ENCODE measurements around the gene FCN3.

Gene FCN3

GRCh38 chr1:27336756-27337155, 37.9 kb downstream of the FCN3 start:
- no peak for DNase-seq

- DNase-seq = no peak
Observed at GRCh38 chr1:27335506-27336422, 38.9 kb downstream of the FCN3 start.

- no peak for DNase-seq
Observed at GRCh38 chr1:27333717-27334279, 40.8 kb downstream of the FCN3 start.

- peak; percentile 36 for DNase-seq
Observed at GRCh38 chr1:27332536-27333281, 41.9 kb downstream of the FCN3 start.

- no peak for DNase-seq
Observed at GRCh38 chr1:27331922-27332321, 42.7 kb downstream of the FCN3 start.

GRCh38 chr1:27331426-27331825, 43.2 kb downstream of the FCN3 start:
- DNase-seq = no peak

GRCh38 chr1:27330786-27331185, 43.8 kb downstream of the FCN3 start:
- no peak for DNase-seq

- no peak for DNase-seq
Observed at GRCh38 chr1:27327964-27328363, 46.7 kb downstream of the FCN3 start.

GRCh38 chr1:27325286-27325685, 49.3 kb downstream of the FCN3 start:
- no peak for DNase-seq

- no peak for DNase-seq
Observed at GRCh38 chr1:27322569-27323240, 51.9 kb downstream of the FCN3 start.

GRCh38 chr1:27321813-27322568, 52.6 kb downstream of the FCN3 start, which contains the start of gene TMEM222:
Gene TMEM222, plus strand, starts transcription at chr1:27322163. Its CDS starts 35 bp downstream, at chr1:27322198.
- DNase-seq = peak; percentile 98
